IPS-18c (cell line): ENCODE measurements around the gene C20orf202.
"Not testable (repeated sequence)": the region's sequence is repeated elsewhere in the genome, so short reads cannot be mapped to it uniquely, and the experiment has no call there.

Experiments
- H3K4me3 ChIP-seq: 2 replicates; pipeline ENCODE4 v1.7.0; 2013; ENCODE audit warnings: low read depth, mild to moderate bottlenecking, low read length, moderate library complexity; ENCODE audit not compliant: insufficient read depth
- H3K9me3 ChIP-seq: one replicate; pipeline ENCODE4 v1.6.1; 2013; ENCODE audit warnings: mild to moderate bottlenecking, low read length, moderate library complexity; ENCODE audit not compliant: control insufficient read depth, insufficient read depth

C20orf202 gene

DNA sequence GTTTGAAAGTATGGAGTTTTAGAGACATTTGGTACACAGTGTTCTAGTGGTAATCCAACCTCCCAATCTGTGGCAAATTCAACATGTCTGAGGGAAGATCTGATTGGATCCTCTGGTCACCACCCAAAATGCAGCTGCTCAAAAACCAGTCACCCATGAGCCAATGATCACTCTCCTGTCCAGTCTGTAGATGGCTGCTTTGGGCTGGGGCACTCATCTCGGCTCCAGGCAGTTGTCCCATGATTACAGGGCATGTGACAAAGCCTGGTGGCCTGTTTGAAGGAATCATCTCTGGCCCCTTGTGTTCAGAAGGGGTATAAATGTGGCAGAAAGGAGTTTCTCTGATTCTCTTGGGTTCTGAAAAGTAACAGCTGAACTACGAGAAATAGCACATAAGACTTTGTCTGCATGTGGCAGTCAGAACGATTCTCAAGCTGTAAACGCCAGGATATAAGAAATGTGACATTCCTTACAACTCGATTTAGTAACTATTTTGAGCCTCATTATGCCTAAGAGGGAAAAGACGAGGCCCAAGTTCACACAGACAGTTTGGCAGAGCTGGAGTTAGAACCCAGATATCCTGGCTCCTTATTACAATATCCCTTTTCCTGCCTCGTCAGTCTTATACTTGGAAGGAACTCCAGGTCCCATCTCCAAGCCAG, 3.9 kb upstream of the C20orf202 start:
- Histone ChIP-seq H3K9me3 (no peaks in the 10 kb centered on the region), H3K4me3 (no peak overlapping the region)

GRCh38 chr20:1199964-1200363, 3.3 kb upstream of the C20orf202 start:
- Histone ChIP-seq H3K9me3 (no peaks in the 10 kb centered on the region), H3K4me3 (no peak overlapping the region)

GRCh38 chr20:1203630-1204029, 376 bp downstream of the C20orf202 start:
- no peak overlapping the region for H3K4me3 ChIP-seq
- no peaks in the 10 kb centered on the region for H3K9me3 ChIP-seq

- H3K4me3 ChIP-seq: no peak overlapping the region
These were observed 859 bp downstream of the C20orf202 start for GRCh38 chr20:1204113-1204512.

DNA sequence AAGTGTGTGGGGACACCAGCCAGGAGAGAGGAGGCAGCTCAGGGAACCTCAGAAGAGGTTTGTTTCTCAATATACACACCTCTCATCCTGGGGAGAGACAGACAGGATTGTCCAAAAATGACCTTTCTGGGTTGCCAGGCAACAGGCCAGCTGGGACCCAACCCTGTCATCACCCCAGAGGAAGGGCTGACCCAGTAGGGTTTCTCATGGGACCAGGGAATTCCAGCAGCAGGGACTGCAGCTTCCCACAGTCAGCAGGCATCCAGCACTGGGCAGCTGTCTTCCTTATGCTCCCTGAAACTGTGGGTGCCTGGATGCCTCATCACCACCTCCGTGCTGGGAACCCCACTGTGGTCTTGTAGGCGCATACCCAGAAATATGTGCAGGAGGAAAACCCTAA, 1.3 kb downstream of the C20orf202 start:
- no peak overlapping the region for H3K4me3 ChIP-seq
- no peaks in the 10 kb centered on the region for H3K9me3 ChIP-seq

More at GRCh38 chr20:1204113-1204512, 859 bp downstream of the C20orf202 start:
- no peaks in the 10 kb centered on the region for H3K9me3 ChIP-seq

DNA sequence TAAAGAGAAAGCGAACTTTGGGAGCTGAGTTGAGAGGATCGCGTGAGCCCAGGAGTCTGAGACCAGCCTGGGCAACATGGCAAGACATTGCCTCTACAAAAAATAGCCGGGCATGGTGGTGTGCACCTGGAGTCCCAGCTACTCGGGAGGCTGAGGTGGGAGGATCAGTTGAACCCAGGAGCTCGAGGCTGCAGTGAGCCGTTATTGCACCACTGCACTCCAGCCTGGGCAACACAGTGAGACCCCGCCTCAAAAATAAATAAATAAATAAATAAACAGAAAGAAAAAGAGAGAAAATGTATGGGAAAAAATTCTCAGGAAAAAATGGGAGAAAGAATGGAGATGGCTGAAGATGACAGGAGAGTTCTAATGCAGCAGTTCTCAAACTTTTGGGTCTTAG, 2.5 kb downstream of the C20orf202 start:
- Histone ChIP-seq H3K9me3 (no peaks in the 10 kb centered on the region), H3K4me3 (no peak overlapping the region)

DNA sequence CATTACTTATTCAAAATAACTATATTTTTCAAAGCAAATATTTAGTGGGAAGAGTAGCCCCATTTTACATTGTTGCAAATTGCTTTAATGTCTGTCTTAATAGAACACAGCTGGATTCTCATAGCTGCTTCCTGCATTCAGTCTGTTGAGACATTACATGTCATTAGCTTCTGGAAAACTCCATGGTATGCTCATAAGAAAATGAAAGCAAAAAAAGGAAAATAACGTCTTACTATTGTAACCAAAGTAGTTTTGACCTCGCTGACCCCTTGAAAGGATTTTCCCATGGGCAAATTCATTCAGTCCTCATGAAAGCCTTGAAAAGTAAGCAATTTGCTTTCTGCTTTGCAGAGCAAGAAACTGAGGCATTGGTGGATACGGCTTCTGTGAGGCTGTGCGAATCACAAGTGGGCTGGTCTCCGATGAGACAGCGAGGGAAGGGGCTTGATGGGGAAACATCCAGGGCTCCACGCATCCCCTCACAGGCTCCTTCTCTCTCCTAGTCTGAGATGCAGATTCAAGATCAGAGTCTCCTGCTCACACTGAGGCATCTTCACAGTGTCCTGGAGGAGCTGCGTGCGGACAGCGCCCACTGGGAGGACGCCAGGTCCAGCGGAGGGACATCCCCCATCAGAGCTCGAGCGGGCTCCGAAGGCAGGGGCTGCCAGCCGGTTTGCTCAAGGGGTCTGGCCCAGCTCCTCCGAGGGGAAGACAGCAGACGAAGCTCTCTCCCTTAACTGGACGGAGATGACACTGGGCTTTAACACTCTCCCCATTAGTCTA, 3.3 kb downstream of the C20orf202 start:
- H3K9me3 ChIP-seq: no peaks in the 10 kb centered on the region
- H3K4me3 ChIP-seq: no peak overlapping the region

DNA sequence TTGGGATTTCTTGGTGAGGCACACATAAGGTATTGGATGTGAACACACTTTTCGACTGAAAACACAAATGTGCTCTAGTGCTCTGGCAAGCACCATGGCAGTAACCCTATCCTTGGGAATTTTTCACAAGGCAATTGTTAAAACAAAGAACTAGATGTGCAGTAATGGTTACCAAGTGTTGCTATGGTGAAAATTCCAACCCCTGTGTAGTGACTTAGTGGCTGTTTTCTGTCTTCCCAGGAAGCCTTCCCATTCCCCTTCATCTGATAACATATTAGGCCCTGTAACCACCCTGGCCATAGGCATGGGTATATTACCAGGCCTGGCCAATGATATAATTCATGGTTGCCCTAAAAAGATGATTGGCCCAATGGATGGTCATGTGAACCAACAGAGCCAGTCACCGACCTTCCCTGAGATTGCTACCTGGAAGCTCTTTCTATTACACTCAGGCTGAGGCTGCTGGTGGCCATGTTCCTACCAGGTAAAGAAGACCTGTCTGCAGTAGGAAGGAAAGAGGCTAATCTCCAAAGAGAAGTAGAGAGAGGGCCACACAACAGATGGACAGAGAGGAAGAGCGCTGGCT, 4.1 kb downstream of the C20orf202 start:
- H3K9me3 ChIP-seq: no peaks in the 10 kb centered on the region
- H3K4me3 ChIP-seq: no peak overlapping the region

- Histone ChIP-seq H3K4me3 (no peak overlapping the region), H3K9me3 (no peaks in the 10 kb centered on the region)
These were observed 6.5 kb downstream of the C20orf202 start for GRCh38 chr20:1209447-1210387.

DNA sequence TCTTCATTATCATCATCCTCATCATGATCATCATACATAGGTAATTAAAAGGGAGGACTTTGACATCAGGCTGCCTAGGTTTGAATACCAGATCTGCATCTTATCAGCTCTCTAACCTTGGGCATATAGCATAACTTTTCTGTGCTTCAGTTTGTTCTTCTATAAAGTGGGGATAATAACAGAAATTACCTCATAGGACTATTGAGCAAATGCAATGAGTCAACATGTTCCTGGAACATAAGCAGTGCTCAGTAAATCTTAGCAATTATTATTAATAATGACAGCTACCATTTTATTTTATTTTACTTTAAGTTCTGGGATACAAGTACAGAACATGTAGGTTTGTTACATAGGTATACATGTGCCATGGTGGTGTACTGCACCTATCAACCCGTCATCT, 7.2 kb downstream of the C20orf202 start:
- Histone ChIP-seq H3K4me3 (no peak overlapping the region), H3K9me3 (no peaks in the 10 kb centered on the region)

GRCh38 chr20:1212023-1212422, 8.8 kb downstream of the C20orf202 start:
- Histone ChIP-seq H3K4me3 (no peak overlapping the region), H3K9me3 (no peaks in the 10 kb centered on the region)

DNA sequence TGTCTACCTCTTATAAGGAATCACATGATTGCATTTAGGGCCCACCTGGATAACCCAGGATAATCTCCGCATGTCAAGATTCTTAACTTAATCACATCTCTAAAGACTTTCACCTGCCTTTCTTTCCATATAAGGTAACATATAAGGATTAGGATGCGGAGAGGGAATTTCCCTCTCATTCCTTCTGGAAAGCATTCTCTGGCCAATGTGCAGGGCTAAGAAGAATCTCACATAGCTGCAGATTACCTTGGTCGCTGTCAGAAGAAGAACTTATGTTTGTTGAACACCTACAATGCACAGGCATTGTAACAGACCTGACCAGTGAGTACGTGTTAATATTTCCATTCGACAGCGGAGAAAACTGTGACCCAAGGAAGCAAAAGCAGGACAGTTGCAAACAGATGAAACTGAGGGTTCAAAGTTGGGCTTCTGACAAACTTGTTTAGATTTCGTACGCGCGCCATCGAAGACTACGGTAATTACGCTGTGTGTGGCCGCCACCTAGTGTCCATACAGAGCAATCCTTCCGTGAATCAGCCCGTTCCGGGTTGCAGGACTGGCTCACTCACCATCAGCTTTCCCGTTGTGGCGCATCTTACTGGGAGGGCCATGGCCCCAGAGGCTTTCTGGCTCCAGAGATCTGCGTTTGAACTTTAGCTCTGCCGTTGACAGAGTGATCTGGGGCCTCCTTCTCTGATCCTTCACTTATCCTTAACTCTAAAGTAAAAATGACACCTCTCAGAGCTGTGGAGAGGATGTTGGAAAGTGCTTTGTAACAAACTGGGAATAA, 9.5 kb downstream of the C20orf202 start:
- no peak overlapping the region for H3K4me3 ChIP-seq
- no peaks in the 10 kb centered on the region for H3K9me3 ChIP-seq

- no peaks in the 10 kb centered on the region for H3K9me3 ChIP-seq
These were observed 11.6 kb downstream of the C20orf202 start for GRCh38 chr20:1214838-1215261.

GRCh38 chr20:1215386-1216170, 12.3 kb downstream of the C20orf202 start:
- no peak overlapping the region for H3K4me3 ChIP-seq
- H3K9me3 ChIP-seq: no peaks in the 10 kb centered on the region

More at GRCh38 chr20:1214838-1215261, 11.6 kb downstream of the C20orf202 start:
- no peak overlapping the region for H3K4me3 ChIP-seq

- not testable (repeated sequence) for H3K4me3 ChIP-seq, H3K9me3 ChIP-seq
These were observed 13.5 kb downstream of the C20orf202 start for GRCh38 chr20:1216527-1217427.
